ENCODE results near the gene REG3G.
"Not testable (repeated sequence)": the region's sequence is repeated elsewhere in the genome, so short reads cannot be mapped to it uniquely, and the experiment has no call there.

Gene REG3G

DNA sequence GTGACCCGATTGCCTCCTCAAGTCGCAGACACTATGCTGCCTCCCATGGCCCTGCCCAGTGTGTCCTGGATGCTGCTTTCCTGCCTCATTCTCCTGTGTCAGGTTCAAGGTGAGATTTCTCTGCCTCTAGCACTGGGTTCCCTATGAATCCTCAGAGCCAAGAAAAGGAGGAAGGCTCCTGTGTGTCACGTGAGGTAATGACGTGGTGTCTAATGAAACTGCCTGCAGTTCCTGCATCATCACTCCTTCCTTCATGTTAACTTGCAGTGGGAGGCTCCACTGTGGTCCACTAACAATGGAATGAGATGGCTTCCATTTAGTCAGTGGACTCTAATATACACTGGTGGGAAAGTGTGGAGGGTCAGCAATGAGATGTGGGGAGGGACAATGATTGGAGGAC, 559 bp downstream of the REG3G start:
- no peak for DNase-seq

DNA sequence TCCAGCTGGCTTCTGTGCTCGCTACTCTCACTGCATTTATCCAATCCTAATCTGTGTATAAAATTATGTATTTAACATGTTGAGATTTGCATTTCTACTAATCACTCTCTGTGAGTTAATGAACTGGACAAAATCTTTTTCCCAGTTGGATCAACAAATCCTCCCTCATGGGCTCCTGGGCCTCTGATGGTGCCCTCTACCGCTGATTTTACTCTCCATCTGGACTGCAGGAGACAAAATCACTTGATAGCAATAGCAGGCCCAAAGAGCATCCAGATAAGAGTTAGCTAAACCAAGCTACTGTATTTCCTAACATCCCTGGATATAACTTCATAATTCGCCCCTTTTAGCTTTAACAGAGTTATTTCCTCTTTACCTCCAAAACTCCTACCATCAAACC, 14.4 kb downstream of the REG3G start:
- no peak for DNase-seq

- no peak for DNase-seq
Observed at GRCh38 chr2:79041032-79041448, 15.5 kb downstream of the REG3G start.

- DNase-seq = not testable (repeated sequence)
Observed at GRCh38 chr2:79053486-79053885, 28.0 kb downstream of the REG3G start.

DNA sequence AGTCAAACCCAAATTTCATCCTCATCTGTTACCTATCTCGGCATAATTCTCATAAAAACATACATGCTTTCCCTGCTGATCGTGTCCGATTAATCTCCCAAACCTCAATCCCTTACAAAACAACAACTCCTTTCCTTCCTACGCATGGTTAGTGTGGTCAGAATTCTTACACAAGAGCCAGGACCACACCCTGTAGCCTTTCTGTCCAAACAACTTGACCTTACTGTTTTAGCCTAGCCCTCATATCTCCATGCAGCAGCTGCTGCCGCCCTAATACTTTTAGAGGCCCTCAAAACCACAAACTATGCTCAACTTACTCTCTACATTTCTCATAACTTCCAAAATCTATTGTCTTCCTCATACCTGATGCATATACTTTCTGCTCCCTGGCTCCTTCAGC, 29.3 kb downstream of the REG3G start:
- not testable (repeated sequence) for DNase-seq

- no peak for DNase-seq
Observed at GRCh38 chr2:79065201-79065600, 39.7 kb downstream of the REG3G start.

- no peak for DNase-seq
Observed at GRCh38 chr2:79071078-79071477, 45.6 kb downstream of the REG3G start.
